Measurements from ENCODE around the gene TSPEAR. TPM values are rescaled to one million over a fixed set of nuclear protein-coding genes. Genes with fewer than 3 reads are reported as not detected.
"Not testable (repeated sequence)": the region's sequence is repeated elsewhere in the genome, so short reads cannot be mapped to it uniquely, and the experiment has no call there.

Gene TSPEAR
- total RNA-seq, 1 donor from 2014 or later, result 0.15 TPM

GRCh38 chr21:44555200-44555875 is 156.0 kb downstream of the TSPEAR start:
- DNase-seq (ENCODE audit: low spot score), result no peak
- no peak for TF ChIP-seq CTCF (IDR thresholded peaks at IDR 0.05)
- H3K4me3 Mint-ChIP-seq (ENCODE audit: unreplicated experiment), result no peak overlapping the region
- H3K27ac Mint-ChIP-seq (ENCODE audit: unreplicated experiment), result no peak overlapping the region
- peaks cover 28% of the 10 kb centered on the region for H3K27me3 Mint-ChIP-seq (ENCODE audit: low read depth)
- peaks cover 2% of the 10 kb centered on the region for H3K36me3 Mint-ChIP-seq (ENCODE audit: low read depth)
- H3K9me3 Mint-ChIP-seq (ENCODE audit: low read depth), result peaks cover 4% of the 10 kb centered on the region
- H3K4me1 Mint-ChIP-seq (ENCODE audit: low read depth), result peaks cover 5% of the 10 kb centered on the region

GRCh38 chr21:44552681-44553080 is 158.7 kb downstream of the TSPEAR start:
- peaks cover 2% of the 10 kb centered on the region for H3K36me3 Mint-ChIP-seq (ENCODE audit: low read depth)
- H3K4me3 Mint-ChIP-seq (ENCODE audit: unreplicated experiment), result no peak overlapping the region
- TF ChIP-seq CTCF (IDR thresholded peaks at IDR 0.05), result no peak
- no peak for DNase-seq (ENCODE audit: low spot score)
- H3K27ac Mint-ChIP-seq (ENCODE audit: unreplicated experiment), result no peak overlapping the region
- H3K27me3 Mint-ChIP-seq (ENCODE audit: low read depth), result peaks cover 18% of the 10 kb centered on the region
- H3K9me3 Mint-ChIP-seq (ENCODE audit: low read depth), result peaks cover 1% of the 10 kb centered on the region
- peaks cover 16% of the 10 kb centered on the region for H3K4me1 Mint-ChIP-seq (ENCODE audit: low read depth)

GRCh38 chr21:44552136-44552535 is 159.2 kb downstream of the TSPEAR start:
- no peak overlapping the region for H3K27ac Mint-ChIP-seq (ENCODE audit: unreplicated experiment)
- TF ChIP-seq CTCF (IDR thresholded peaks at IDR 0.05), result no peak
- peaks cover 16% of the 10 kb centered on the region for H3K4me1 Mint-ChIP-seq (ENCODE audit: low read depth)
- DNase-seq (ENCODE audit: low spot score), result no peak
- peaks cover 17% of the 10 kb centered on the region for H3K27me3 Mint-ChIP-seq (ENCODE audit: low read depth)
- peaks cover 6% of the 10 kb centered on the region for H3K9me3 Mint-ChIP-seq (ENCODE audit: low read depth)
- H3K36me3 Mint-ChIP-seq (ENCODE audit: low read depth), result peaks cover 4% of the 10 kb centered on the region
- H3K4me3 Mint-ChIP-seq (ENCODE audit: unreplicated experiment), result no peak overlapping the region

- Mint-ChIP-seq H3K9me3 (ENCODE audit: low read depth) (peaks cover 13% of the 10 kb centered on the region), H3K4me1 (ENCODE audit: low read depth) (peaks cover 16% of the 10 kb centered on the region), H3K4me3 (ENCODE audit: unreplicated experiment) (no peak within 1 kb of the TSS), H3K27ac (ENCODE audit: unreplicated experiment) (no peak within 1 kb of the TSS), H3K36me3 (ENCODE audit: low read depth) (peaks cover 11% of the 10 kb centered on the region), H3K27me3 (ENCODE audit: low read depth) (peaks cover 16% of the 10 kb centered on the region)
- no peak for DNase-seq (ENCODE audit: low spot score)
- TF ChIP-seq CTCF (IDR thresholded peaks at IDR 0.05), result no peak
Observed at GRCh38 chr21:44551340-44551961, 159.9 kb downstream of the TSPEAR start, which contains the start of gene KRTAP10-2. Gene KRTAP10-2 (minus strand): TSS chr21:44551505. CDS start chr21:44551458, 47 bp downstream.

- peaks cover 13% of the 10 kb centered on the region for H3K27me3 Mint-ChIP-seq (ENCODE audit: low read depth)
- H3K4me3 Mint-ChIP-seq (ENCODE audit: unreplicated experiment), result no peak overlapping the region
- DNase-seq (ENCODE audit: low spot score), result no peak
- no peak overlapping the region for H3K27ac Mint-ChIP-seq (ENCODE audit: unreplicated experiment)
- H3K36me3 Mint-ChIP-seq (ENCODE audit: low read depth), result peaks cover 12% of the 10 kb centered on the region
- H3K4me1 Mint-ChIP-seq (ENCODE audit: low read depth), result peaks cover 16% of the 10 kb centered on the region
- TF ChIP-seq CTCF (IDR thresholded peaks at IDR 0.05), result no peak
- peaks cover 13% of the 10 kb centered on the region for H3K9me3 Mint-ChIP-seq (ENCODE audit: low read depth)
Observed at GRCh38 chr21:44550807-44551206, 160.6 kb downstream of the TSPEAR start.

GRCh38 chr21:44550285-44550684 is 161.1 kb downstream of the TSPEAR start:
- not testable (repeated sequence) for H3K4me3 Mint-ChIP-seq (ENCODE audit: unreplicated experiment); DNase-seq (ENCODE audit: low spot score); H3K27ac Mint-ChIP-seq (ENCODE audit: unreplicated experiment)
- Mint-ChIP-seq H3K36me3 (ENCODE audit: low read depth) (peaks cover 13% of the 10 kb centered on the region), H3K27me3 (ENCODE audit: low read depth) (peaks cover 11% of the 10 kb centered on the region), H3K9me3 (ENCODE audit: low read depth) (peaks cover 18% of the 10 kb centered on the region), H3K4me1 (ENCODE audit: low read depth) (peaks cover 16% of the 10 kb centered on the region)

All from chondrocyte (in vitro differentiated cells).